ENCODE results near the gene USO1. TPM values are rescaled to one million over a fixed set of nuclear protein-coding genes. Genes with fewer than 3 reads are reported as not detected.

Gene USO1
- total and polyA plus RNA-seq, 2 donors (not counting 3 experiments of a cell fraction or from before 2014, with no cell fraction given), result 29.1 to 66.0 TPM

DNA sequence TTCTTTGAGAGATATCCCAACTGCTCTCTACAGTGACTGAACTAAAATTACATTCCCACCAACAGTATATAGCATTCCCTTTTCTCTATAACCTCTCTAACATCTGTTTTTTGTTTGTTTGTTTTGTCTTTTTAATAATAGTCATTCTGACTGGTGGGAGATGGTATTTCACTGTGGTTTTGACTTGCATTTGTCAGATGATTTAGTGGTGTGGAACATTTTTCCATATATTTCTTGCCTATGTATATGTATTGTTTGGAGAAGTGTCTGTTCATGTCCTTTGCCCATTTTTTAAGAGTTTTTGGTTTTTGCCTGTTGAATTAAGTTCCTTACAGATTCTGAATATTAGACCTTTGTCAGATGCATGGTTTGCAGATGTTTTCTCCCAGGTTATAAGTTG is 9.0 kb downstream of the USO1 start:
- TF ChIP-seq, protein P1, sequence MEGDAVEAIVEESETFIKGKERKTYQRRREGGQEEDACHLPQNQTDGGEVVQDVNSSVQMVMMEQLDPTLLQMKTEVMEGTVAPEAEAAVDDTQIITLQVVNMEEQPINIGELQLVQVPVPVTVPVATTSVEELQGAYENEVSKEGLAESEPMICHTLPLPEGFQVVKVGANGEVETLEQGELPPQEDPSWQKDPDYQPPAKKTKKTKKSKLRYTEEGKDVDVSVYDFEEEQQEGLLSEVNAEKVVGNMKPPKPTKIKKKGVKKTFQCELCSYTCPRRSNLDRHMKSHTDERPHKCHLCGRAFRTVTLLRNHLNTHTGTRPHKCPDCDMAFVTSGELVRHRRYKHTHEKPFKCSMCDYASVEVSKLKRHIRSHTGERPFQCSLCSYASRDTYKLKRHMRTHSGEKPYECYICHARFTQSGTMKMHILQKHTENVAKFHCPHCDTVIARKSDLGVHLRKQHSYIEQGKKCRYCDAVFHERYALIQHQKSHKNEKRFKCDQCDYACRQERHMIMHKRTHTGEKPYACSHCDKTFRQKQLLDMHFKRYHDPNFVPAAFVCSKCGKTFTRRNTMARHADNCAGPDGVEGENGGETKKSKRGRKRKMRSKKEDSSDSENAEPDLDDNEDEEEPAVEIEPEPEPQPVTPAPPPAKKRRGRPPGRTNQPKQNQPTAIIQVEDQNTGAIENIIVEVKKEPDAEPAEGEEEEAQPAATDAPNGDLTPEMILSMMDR (IDR thresholded peaks at IDR 0.05; ENCODE audit: extremely low read depth in 1 of 2, insufficient read depth in 1 of 2, low read depth in 1 of 2, low read length in 2 of 2), result no peak
- no peak for TF ChIP-seq MAX (IDR thresholded peaks at IDR 0.05; ENCODE audit: insufficient read depth, insufficient read length)
- TF ChIP-seq GATA2 (IDR thresholded peaks at IDR 0.05; ENCODE audit: insufficient read depth, insufficient read length, low read depth, low read length), result no peak
- TF ChIP-seq MYC (IDR thresholded peaks at IDR 0.05; ENCODE audit: low read depth, low read length), result no peak
- no peak for TF ChIP-seq POLR2A (IDR thresholded peaks at IDR 0.05; ENCODE audit: low read depth, low read length)
- no peak for TF ChIP-seq POLR2AphosphoS5 (IDR thresholded peaks at IDR 0.05; ENCODE audit: insufficient read depth, low read depth, low read length)
- TF ChIP-seq FOS (IDR thresholded peaks at IDR 0.05; ENCODE audit: borderline replicate concordance, insufficient read depth, low read length), result no peak
- H3K9me1 ChIP-seq (replicated peaks; ENCODE audit: control insufficient read depth, extremely low read depth, insufficient read depth, low read length), result peaks cover 2% of the 10 kb centered on the region
- no peak overlapping the region for H2AFZ ChIP-seq (ENCODE audit: low read depth, low read length)
- CTCF ChIA-PET, result interaction anchor here (0.7 to 1.4 kb wide), 2 partner anchors 12 to 67 kb away, joined by 3 to 4 read pairs; no protein-coding TSS in a partner anchor
- H3K27ac ChIP-seq (ENCODE audit: insufficient read depth, low read depth, low read length), result no peak overlapping the region
- no peaks in the 10 kb centered on the region for H4K20me1 ChIP-seq (replicated peaks; ENCODE audit: control insufficient read depth, extremely low read depth, insufficient read depth, low read length)
- no peaks in the 10 kb centered on the region for H3K9me3 ChIP-seq (replicated peaks; ENCODE audit: control insufficient read depth, insufficient read depth, low read length)
- intact Hi-C loops (cut with micrococcal nuclease) (no loop called here), dilution Hi-C loops (cut with MboI; ENCODE audit: extremely low pct_ligation_motif_present, low sequenced_read_pairs) (no loop called here)
- H3K36me3 ChIP-seq (ENCODE audit: control insufficient read depth in 2 of 2, extremely low read depth in 1 of 2, insufficient read depth in 2 of 2, low read length in 2 of 2), result peaks cover 0 to 2% of the 10 kb centered on the region in 2 experiments
- no peak overlapping the region for H3K4me3 ChIP-seq (replicated peaks in 1 of 3; ENCODE audit: insufficient read depth in 1 of 3, low read depth in 1 of 3, low read length in 3 of 3)
- DNase-seq (ENCODE audit: low read depth, low spot score) (no peak), FAIRE-seq (no peak)
- POLR2A ChIA-PET, result no interaction called here
- peaks cover 59% of the 10 kb centered on the region for H3K79me2 ChIP-seq (ENCODE audit: control insufficient read depth, insufficient read depth, low read length)
- no peak overlapping the region for H3K9ac ChIP-seq (replicated peaks; ENCODE audit: extremely low read depth, insufficient read depth, low read length)
- H3K27me3 ChIP-seq (ENCODE audit: control insufficient read depth in 2 of 2, insufficient read depth in 2 of 2, low read length in 2 of 2), result no peaks in the 10 kb centered on the region
- H3K4me1 ChIP-seq (ENCODE audit: control insufficient read depth, extremely low read depth, insufficient read depth, low read length), result peaks cover 5% of the 10 kb centered on the region
- BruUV-seq (replicated peaks), result no TSS peak
- no peak overlapping the region for H3K4me2 ChIP-seq (ENCODE audit: insufficient read depth, low read length)
